ENCODE measurements around the gene TMC8. TPM values are rescaled to one million over a fixed set of nuclear protein-coding genes. Genes with fewer than 3 reads are reported as not detected.

TMC8 gene
- total and polyA plus RNA-seq, 2 of the 8 experiments (the other 6 are each of a cell fraction or from before 2014, with no cell fraction given) = 1.00 to 2.8 TPM

GRCh38 chr17:78117027-78117981, 13.3 kb upstream of the TMC8 start:
- Histone ChIP-seq H3K14ac (ENCODE audit: insufficient read length) (no peak overlapping the region), H3K4me1 (replicated peaks in 1 of 4; ENCODE audit: control insufficient read depth in 3 of 4, insufficient read depth in 4 of 4, low read length in 3 of 4) (no peaks in the 10 kb centered on the region; a peak in 1 of 7 replicates), H3K23ac (ENCODE audit: insufficient read length) (no peak overlapping the region), H4K5ac (ENCODE audit: insufficient read length, low read depth, low read length) (no peak overlapping the region), H3K4me3 (ENCODE audit: extremely low read depth in 1 of 4, insufficient read depth in 2 of 4, low read depth in 3 of 4, low read length in 4 of 4) (no peak overlapping the region), H3K23me2 (ENCODE audit: low read depth, low read length) (no peaks in the 10 kb centered on the region), H3K9me3 (ENCODE audit: insufficient read depth in 2 of 2, low read depth in 1 of 2, low read length in 1 of 2) (no peaks in the 10 kb centered on the region), H3K56ac (replicated peaks; ENCODE audit: insufficient read length, low read depth, low read length) (no peak overlapping the region), H3K36me3 (ENCODE audit: control insufficient read depth in 2 of 4, insufficient read depth in 4 of 4, low read length in 3 of 4) (peaks cover 0 to 8% (median 2%) of the 10 kb centered on the region in 4 experiments; a peak in 3 of 8 replicates), H2BK5ac (ENCODE audit: low read depth, low read length) (no peak overlapping the region), H2BK120ac (replicated peaks; ENCODE audit: low read depth, low read length) (no peak overlapping the region), H3K4ac (replicated peaks; ENCODE audit: insufficient read length, low read depth, low read length) (no peak overlapping the region), H4K91ac (replicated peaks; ENCODE audit: insufficient read length, low read length) (no peak overlapping the region), H2BK20ac (ENCODE audit: low read length) (no peak overlapping the region), H2BK15ac (ENCODE audit: low read length) (no peak overlapping the region), H3K4me2 (ENCODE audit: insufficient read depth in 1 of 2, low read depth in 2 of 2, low read length in 2 of 2) (no peak overlapping the region), H2AFZ (ENCODE audit: low read length) (no peak overlapping the region), H3K9ac (replicated peaks in 1 of 4; ENCODE audit: extremely low read depth in 1 of 4, low read depth in 3 of 4, low read length in 3 of 4) (no peak overlapping the region), H3K18ac (ENCODE audit: extremely low read depth, low read length) (no peak overlapping the region), H4K8ac (ENCODE audit: extremely low read depth, insufficient read depth, low read length) (peak overlapping the region; percentile 81), H3K79me2 (ENCODE audit: control insufficient read depth in 1 of 2, insufficient read depth in 2 of 2, low read length in 2 of 2) (no peaks in the 10 kb centered on the region), H3K79me1 (ENCODE audit: low read depth, low read length) (no peaks in the 10 kb centered on the region), H3K27ac (ENCODE audit: low read depth, low read length) (no peak overlapping the region), H2AK5ac (ENCODE audit: low read depth, low read length) (no peak overlapping the region), H3K27me3 (replicated peaks in 1 of 4; ENCODE audit: control insufficient read depth in 3 of 4, extremely low read depth in 1 of 4, insufficient read depth in 3 of 4, low read length in 3 of 4) (no peaks in the 10 kb centered on the region), H2BK12ac (ENCODE audit: low read depth, low read length) (no peak overlapping the region), H4K20me1 (replicated peaks in 1 of 2; ENCODE audit: control insufficient read depth in 1 of 2, insufficient read depth in 2 of 2, low read length in 2 of 2) (peaks cover 4 to 8% of the 10 kb centered on the region in 2 experiments)
- POLR2A ChIA-PET (ENCODE audit: partially characterized antibody) = interaction anchor here (1.1 to 1.6 kb wide), 4 partner anchors 11 to 20 kb away, joined by 3 to 4 read pairs (median 4); partner anchors contain the start of gene TMC6
- FAIRE-seq (no peak), DNase-seq (ENCODE audit: low read depth in 1 of 2, low spot score in 2 of 2) (peak in 1 of 2 experiments; percentile 85)
- WGBS, 2 experiments (ENCODE audit: extremely low coverage in 1 of 2, insufficient coverage in 1 of 2, insufficient read length in 1 of 2, insufficient replicate concordance in 2 of 2, low coverage in 1 of 2, low lambda C conversion rate in 2 of 2, missing lambda C conversion rate in 1 of 2) = 91% methylated on average over 37 of the region's 41 CpGs; no CpG with 5 or more reads in 1 of the 2 experiments
- CTCF ChIA-PET (ENCODE audit: partially characterized antibody) = interaction anchor here (0.7 to 11.4 kb wide), 6 partner anchors 16 to 41 kb away, joined by 3 to 122 read pairs (median 6); no protein-coding TSS in a partner anchor
- TF ChIP-seq CBX8 (IDR thresholded peaks at IDR 0.05; ENCODE audit: borderline replicate concordance, low read depth, low read length) = no peak
- peak; percentile 52 to 70 for TF ChIP-seq RAD21 (IDR thresholded peaks at IDR 0.05 in 1 of 2, conservative IDR thresholded peaks at IDR 0.05 in 1 of 2; ENCODE audit: low read depth in 2 of 2, low read length in 2 of 2)
- TF ChIP-seq EGR1 (IDR thresholded peaks at IDR 0.05; ENCODE audit: borderline replicate concordance, low read depth, low read length) = no peak
- TF ChIP-seq ATF2 (IDR thresholded peaks at IDR 0.05; ENCODE audit: low read length) = no peak
- TF ChIP-seq POU5F1 (IDR thresholded peaks at IDR 0.05; ENCODE audit: low read depth, low read length) = no peak
- peak; percentile 68 to 84 (median 75) for TF ChIP-seq CTCF (IDR thresholded peaks at IDR 0.05; ENCODE audit: control extremely low read depth in 1 of 3, insufficient read depth in 1 of 3, low read depth in 1 of 3, low read length in 3 of 3)

Data from H1 (cell line).